Nephron (organoid): ENCODE results near the gene INTS6L.

Experiments used
- H3K27ac Mint-ChIP-seq, 3 experiments: 2 replicates each; pipeline ENCODE4 v1.8.0; 2020; ENCODE audit warnings: mixed read lengths in 3 of 3, mild to moderate bottlenecking in 2 of 3, moderate library complexity in 1 of 3
- H3K27me3 Mint-ChIP-seq: 2 replicates; pipeline ENCODE4 v1.8.0; 2021; ENCODE audit warnings: low read depth, mild to moderate bottlenecking, moderate library complexity, mixed read lengths
- H3K36me3 Mint-ChIP-seq: 2 replicates; pipeline ENCODE4 v1.8.0; 2020; ENCODE audit warnings: low read depth, mixed read lengths
- H3K4me1 Mint-ChIP-seq: 2 replicates; pipeline ENCODE4 v1.8.0; 2020; ENCODE audit warnings: mixed read lengths
- H3K4me3 Mint-ChIP-seq, 3 experiments: 2 replicates each; pipeline ENCODE4 v1.8.0; 2020; ENCODE audit warnings: mild to moderate bottlenecking in 3 of 3, mixed read lengths in 3 of 3, moderate library complexity in 2 of 3
- H3K9me3 Mint-ChIP-seq: 2 replicates; pipeline ENCODE4 v1.8.0; 2020; ENCODE audit warnings: mixed read lengths
- CTCF ChIP-seq, 3 experiments: fragments of 200-600 bp; sonication (generic); IDR thresholded peaks; one replicate each; pipeline ENCODE4 v1.5.0; 2021; ENCODE audit warnings: antibody characterized with exemption in 3 of 3; ENCODE audit not compliant: unreplicated experiment in 3 of 3

Gene INTS6L

GRCh38 chrX:135484641-135485289 lies 35.7 kb upstream of the INTS6L start:
- peaks cover 6% of the 10 kb centered on the region for H3K9me3 Mint-ChIP-seq
- peaks cover 10% of the 10 kb centered on the region for H3K4me1 Mint-ChIP-seq
- TF ChIP-seq CTCF (IDR thresholded peaks at IDR 0.05; ENCODE audit: unreplicated experiment in 3 of 3), result peak; percentile 58 to 62 (median 61)
- no peaks in the 10 kb centered on the region for H3K27me3 Mint-ChIP-seq
- H3K4me3 Mint-ChIP-seq, result no peak overlapping the region
- peak overlapping the region; percentile 71 to 89 (median 73) for H3K27ac Mint-ChIP-seq
- no peaks in the 10 kb centered on the region for H3K36me3 Mint-ChIP-seq

GRCh38 chrX:135489542-135489941 lies 30.9 kb upstream of the INTS6L start:
- Mint-ChIP-seq H3K9me3 (peaks cover 3% of the 10 kb centered on the region), H3K27me3 (no peaks in the 10 kb centered on the region), H3K4me3 (no peak overlapping the region), H3K4me1 (peaks cover 6% of the 10 kb centered on the region), H3K36me3 (no peaks in the 10 kb centered on the region), H3K27ac (no peak overlapping the region)
- no peak for TF ChIP-seq CTCF (IDR thresholded peaks at IDR 0.05; ENCODE audit: unreplicated experiment in 3 of 3)

GRCh38 chrX:135490979-135491514 lies 29.4 kb upstream of the INTS6L start:
- H3K9me3 Mint-ChIP-seq, result peaks cover 2% of the 10 kb centered on the region
- H3K27ac Mint-ChIP-seq, result no peak overlapping the region
- no peaks in the 10 kb centered on the region for H3K27me3 Mint-ChIP-seq
- no peak for TF ChIP-seq CTCF (IDR thresholded peaks at IDR 0.05; ENCODE audit: unreplicated experiment in 3 of 3)
- no peak overlapping the region for H3K4me3 Mint-ChIP-seq
- no peaks in the 10 kb centered on the region for H3K4me1 Mint-ChIP-seq
- no peaks in the 10 kb centered on the region for H3K36me3 Mint-ChIP-seq

GRCh38 chrX:135494453-135494852 lies 26.0 kb upstream of the INTS6L start:
- H3K4me1 Mint-ChIP-seq, result no peaks in the 10 kb centered on the region
- H3K4me3 Mint-ChIP-seq, result no peak overlapping the region
- no peak overlapping the region for H3K27ac Mint-ChIP-seq
- H3K27me3 Mint-ChIP-seq, result no peaks in the 10 kb centered on the region
- no peak for TF ChIP-seq CTCF (IDR thresholded peaks at IDR 0.05; ENCODE audit: unreplicated experiment in 3 of 3)
- no peaks in the 10 kb centered on the region for H3K36me3 Mint-ChIP-seq
- peaks cover 6% of the 10 kb centered on the region for H3K9me3 Mint-ChIP-seq

- Mint-ChIP-seq H3K27me3 (no peaks in the 10 kb centered on the region), H3K36me3 (no peaks in the 10 kb centered on the region), H3K27ac (no peak overlapping the region), H3K4me3 (no peak overlapping the region), H3K4me1 (no peaks in the 10 kb centered on the region), H3K9me3 (peaks cover 6% of the 10 kb centered on the region)
- TF ChIP-seq CTCF (IDR thresholded peaks at IDR 0.05; ENCODE audit: unreplicated experiment in 3 of 3), result no peak
Measured at GRCh38 chrX:135497736-135498135, 22.7 kb upstream of the INTS6L start.

- Mint-ChIP-seq H3K27me3 (no peaks in the 10 kb centered on the region), H3K4me3 (no peak overlapping the region), H3K4me1 (no peaks in the 10 kb centered on the region), H3K9me3 (peaks cover 6% of the 10 kb centered on the region), H3K27ac (no peak overlapping the region), H3K36me3 (no peaks in the 10 kb centered on the region)
- no peak for TF ChIP-seq CTCF (IDR thresholded peaks at IDR 0.05; ENCODE audit: unreplicated experiment in 3 of 3)
Measured at GRCh38 chrX:135498236-135498635, 22.2 kb upstream of the INTS6L start.
